Medulla oblongata (tissue), 1 donor: Measurements from ENCODE around the gene POLR2M.
A peak's percentile ranks its signal among the peaks of the same experiment; 100 is the strongest.

Experiments
- DNase-seq: peaks from one replicate; pipeline ENCODE4 v3.0.0-alpha.2; 2015; ENCODE audit errors: extremely low spot score

Gene POLR2M

DNA sequence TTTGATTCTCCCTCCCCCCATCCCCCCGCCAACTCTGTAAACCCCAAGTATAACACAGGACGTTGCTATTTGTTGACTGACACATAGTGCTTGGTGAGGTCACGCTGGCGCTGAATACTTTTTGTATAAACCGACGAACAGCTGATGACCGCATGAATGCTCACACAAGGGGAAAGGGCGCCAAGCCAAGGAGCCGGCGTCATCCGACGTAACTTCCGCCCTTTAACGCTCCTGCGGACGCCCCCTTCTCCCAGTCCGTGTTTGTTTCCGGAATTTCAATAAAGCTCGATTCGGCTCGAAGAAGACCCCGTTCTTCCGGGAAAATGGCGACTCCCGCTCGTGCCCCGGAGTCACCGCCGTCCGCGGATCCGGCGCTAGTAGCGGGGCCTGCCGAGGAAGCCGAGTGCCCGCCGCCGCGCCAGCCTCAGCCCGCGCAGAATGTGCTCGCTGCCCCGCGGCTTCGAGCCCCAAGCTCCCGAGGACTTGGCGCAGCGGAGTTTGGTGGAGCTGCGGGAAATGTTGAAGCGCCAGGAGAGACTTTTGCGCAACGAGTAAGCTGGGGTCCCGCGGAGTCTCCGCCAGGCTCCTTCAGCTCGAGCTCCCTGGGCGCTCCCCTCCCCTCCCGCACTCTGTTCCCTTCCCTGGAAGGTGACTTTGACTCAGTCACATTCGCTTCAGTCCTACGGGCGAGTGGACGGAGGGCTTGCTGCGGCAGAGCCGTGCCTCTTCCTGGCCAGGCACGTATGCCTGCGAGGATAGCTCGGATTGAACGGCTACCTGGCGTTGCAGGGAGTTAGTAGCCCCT is at the start of gene POLR2M:
POLR2M (plus strand) TSS at position 310 of the 805 bp plus-strand sequence; CDS start at position 439, 129 bp downstream.
- DNase-seq: peak; percentile 99

DNA sequence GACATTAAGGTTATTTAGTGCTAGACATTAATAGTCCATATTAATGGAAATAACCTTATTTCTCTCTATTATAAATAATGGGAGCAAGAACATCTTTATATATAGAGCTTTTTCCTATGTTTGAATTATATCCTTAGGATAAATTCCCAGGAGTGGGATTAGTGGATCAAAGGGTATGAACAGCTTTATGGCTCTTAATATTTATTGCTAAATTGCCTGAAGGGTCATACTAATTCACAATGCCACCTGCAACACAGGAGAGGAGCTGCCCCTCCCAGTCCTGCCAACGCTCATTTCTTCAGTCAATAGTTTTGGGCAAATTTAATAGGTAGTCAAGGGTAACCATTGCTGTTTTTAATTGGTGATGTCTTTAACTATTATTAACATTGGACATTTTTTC is 48.9 kb upstream of the POLR2M start:
- no peak for DNase-seq

DNA sequence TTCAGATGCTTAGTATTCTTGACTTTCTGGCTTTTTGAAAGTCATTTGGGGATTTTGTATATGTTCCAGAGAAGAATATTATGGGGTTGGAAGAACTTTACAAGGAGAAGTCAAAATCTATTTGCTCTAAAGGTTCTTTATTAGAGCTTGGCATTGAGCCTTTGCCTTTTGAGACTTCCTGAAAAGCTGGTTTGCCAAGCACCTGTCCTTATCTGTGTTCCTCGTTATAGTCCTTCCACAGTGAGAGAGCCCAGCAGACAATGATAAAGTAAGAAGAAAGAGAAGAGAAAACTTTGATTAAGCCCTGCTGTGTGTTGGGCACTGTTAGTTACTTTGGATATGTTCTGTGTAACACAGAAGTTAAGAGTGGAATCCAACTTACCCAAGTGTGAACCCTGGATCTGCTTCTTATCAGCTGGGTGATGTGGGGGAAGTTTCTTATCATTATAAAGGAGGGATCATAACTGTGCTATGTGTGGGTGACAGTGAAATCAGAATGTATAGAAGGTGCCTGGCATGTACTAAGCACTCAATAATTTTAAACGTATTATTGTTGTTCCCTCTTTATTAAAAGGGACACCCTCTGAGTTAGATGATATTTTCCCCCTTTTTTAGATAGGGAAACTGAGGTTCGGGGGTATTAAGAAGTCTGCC is 44.3 kb upstream of the POLR2M start:
- no peak for DNase-seq

DNA sequence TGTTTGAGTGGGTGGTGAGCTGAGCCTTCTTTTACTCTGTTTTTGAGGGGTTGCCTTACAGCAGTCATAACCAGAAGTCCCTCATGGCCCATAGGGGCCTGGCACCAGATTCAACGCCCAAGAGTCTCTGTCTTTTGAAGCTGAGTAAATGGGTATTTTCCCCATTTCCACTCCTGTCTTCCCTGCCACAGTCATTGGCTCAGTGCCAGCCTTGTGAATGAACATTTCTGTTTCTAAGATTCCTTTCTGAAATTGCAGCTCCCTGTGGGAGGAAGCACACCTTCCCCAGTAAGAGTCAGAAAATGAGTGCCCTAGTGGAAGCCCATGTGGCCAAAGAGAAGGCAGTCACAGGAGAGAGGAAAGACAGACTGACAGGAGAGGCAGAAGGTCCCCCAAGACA is 43.7 kb upstream of the POLR2M start:
- DNase-seq: no peak

DNA sequence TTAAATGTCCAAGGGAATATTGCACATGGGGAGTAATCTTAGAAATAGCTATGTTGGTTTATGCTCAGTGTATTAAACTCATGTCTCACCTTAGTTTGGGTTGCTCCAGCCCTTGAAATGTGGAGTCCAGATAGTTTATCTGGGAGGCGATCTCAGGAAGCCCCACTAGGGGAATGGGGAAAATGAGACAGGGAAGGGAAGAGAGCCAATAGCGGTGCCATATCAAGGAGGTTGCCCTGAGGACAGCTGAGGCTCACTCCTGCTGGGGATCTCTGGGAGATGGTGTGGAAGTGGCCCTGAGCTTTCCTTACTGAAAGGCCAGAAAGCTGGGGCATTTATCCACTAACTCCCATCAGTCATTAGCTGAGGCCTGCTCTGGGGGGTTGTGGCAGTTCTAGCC is 43.3 kb upstream of the POLR2M start:
- no peak for DNase-seq

DNA sequence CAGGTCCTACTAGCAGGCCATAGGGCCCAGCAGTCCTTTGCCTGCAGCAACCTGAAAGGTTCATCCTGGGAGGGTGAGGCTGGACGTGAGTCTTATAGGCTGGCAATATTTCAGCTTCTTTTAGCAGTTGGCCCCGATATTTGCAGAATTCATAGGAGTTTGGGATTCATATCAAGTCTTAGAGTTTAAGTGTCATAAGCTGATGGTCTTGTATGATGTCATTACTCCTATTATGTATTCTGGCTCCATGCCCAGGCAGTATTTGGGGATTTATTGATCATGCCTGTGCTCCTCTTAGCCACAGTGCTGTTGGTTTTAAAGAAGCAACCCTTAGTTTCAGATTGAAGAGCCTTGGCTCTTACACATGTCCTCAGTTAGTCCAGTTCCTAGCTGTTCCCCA is 41.3 kb upstream of the POLR2M start:
- DNase-seq: no peak

DNA sequence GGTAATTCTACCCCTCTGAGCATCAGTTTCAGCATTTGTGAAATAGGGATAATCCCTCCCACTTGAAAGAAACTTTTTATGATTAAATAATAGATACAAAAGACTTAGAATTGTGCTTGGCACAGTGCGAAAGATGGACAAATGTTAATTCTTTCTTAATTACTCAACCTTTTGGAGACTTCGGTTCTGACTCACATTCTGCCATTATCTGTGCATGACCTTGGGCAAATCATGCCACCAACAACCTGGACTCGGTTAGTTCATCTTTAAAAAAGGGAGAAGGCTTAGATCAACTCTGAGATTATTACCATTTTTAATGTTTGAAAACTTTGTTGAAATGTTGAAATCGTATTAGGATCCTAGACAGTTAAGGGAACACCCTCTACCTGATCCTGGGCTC is 40.6 kb upstream of the POLR2M start:
- no peak for DNase-seq

DNA sequence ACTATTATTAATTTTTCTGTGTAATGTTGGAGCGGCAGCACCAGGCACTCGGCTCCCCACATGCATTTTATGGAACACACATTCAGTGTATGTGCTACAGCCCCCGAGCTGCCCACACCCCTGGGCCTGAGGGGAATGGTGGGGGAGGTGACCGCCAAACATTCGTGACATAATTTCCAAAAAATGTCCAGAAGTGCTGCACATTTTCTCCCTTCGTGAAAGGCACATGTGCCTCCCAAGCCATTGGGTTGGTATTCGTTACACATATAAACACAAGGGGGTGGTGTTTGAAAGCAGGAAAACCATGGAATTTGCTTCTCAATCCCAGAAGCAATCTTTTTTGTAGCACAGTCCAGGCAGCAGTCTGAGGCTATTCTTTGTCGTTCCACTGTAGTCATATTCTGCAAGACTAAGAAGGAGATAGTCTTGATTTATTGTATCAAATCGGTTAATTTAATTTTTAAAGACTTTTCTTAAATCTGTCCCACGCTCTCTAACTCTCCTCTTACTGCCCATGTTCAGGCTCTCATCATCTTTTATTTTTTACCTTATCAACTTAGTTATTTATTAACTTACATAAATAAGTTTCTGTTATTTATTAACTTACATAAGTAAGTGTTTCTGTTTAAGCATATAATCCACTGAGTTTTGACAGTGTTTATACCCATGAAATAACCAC is 39.2 kb upstream of the POLR2M start:
- DNase-seq: peak; percentile 68

DNA sequence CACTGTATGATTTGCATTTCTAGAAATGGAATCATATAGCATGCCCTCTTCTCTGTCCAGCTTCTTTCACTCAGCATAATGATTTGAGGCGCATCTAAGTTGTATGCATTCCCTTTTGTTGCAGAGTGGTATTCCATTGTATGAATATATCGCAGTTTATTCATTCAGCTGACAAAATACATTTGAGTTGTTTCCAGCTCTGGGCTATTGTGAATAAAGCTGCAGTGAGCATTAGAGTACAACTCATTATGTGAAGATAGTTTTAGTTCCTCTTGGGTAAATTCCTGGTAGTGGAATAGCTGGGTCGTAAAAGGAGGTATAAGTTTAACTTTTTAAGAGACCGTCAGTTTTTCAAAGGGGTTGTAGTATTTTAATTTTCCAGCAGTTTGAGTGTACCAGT is 38.5 kb upstream of the POLR2M start:
- no peak for DNase-seq

DNA sequence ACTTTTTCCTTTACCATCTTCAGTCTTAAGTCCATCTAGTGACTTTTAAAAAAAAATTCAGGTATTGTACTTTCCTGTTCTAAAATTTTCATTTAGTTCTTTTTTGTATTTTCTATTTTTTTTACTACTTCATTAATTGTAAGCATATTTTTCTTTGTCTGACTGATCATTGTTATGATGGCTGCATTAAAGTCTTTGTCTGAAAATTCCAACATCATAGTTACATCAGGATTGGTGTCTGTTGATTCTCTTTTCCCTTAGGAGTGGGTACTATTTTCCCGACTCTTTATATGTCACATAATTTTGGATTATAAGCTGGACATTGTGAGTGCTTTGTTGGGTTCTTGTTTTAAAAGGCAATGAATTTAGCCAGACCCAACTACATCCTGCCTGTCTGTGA is 34.9 kb upstream of the POLR2M start:
- DNase-seq: no peak

DNA sequence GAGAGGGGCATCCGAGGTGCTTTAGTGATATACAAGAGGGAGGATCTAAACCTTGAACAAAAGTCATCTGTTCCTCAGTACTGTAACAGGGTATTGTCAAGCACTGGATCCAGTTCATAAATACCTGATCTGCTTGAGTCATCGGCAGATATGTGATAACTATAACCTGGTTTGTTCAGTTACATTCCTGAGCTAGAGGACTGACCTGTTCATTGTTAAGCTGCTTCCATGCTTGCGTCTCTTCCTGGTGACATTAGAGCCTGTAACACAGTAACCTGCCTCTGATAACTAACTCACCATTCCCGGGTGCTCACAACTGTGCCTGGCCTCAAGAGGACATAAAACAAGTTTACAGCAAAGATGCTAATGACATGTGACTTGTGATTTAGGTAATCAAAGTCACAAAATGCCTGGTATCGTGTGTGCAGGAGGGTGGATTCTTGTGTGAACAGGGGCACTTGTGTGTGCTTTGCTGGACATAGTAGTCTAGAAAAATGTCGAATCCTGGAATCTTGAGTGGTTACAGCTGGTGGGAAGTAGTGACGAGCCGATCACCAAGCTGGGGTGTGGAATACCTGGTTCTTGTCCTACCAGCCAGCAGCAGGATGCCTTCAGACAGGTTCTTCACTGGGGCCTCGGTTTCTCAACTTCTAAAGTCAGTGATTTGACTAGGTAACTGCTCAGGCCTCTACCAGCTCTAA is 30.9 kb upstream of the POLR2M start:
- DNase-seq: no peak

DNA sequence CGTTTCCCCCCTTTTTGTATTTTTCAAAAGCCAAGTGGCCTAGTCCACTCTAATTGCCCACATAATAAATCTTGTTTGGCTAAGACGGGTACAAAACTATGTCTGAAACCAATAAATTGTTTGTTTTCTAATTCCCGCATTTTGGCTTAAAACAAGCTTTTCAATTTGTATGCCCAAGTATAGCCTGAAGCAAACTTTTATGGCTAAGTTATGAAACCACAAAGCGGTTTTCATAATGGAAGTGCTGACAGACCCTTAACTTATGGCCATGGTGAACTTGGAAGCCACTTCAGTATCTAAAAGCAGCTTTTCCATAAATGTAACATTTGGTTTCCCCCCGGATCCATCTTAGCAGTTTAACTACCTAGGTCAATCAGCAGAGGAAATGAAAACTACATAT is 29.9 kb upstream of the POLR2M start:
- no peak for DNase-seq

DNA sequence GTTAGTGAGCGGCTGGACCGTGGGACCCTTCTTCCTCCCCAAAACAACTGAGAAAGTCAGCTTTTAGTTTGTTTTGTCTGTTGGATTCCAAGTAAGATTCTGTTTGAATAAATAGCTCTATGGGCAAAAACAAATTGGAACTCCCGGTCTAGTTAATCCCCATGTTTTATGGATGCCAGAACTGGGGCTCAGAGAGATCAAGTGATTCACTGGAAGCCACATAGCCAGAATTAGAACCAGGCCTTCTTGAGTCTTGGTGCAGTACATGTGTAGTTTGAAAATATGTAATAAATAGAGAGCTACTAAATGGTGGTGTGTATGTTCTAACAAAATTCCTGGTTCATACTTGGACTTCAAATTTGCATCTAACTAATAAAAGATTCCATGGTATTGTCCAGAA is 29.3 kb upstream of the POLR2M start:
- DNase-seq: no peak

DNA sequence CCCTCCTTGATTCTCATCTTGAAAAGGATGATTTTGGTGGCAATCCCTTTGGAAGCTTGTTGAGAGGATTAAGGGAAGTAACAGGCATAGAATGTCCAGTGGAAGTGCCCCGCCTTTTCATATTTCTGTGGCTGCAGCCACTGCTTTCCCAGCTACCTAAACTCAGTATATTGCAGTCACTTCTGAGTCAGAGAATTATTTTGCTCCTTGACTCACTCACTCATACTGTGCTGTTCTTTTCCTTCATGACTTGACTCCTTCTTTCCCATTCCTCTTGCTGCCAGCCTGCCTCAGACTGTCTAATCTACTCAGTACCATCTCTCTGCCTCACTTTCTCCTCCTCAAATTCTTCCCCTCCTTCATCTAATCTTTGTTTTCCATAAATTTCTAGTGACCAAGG is 26.5 kb upstream of the POLR2M start:
- DNase-seq: no peak

DNA sequence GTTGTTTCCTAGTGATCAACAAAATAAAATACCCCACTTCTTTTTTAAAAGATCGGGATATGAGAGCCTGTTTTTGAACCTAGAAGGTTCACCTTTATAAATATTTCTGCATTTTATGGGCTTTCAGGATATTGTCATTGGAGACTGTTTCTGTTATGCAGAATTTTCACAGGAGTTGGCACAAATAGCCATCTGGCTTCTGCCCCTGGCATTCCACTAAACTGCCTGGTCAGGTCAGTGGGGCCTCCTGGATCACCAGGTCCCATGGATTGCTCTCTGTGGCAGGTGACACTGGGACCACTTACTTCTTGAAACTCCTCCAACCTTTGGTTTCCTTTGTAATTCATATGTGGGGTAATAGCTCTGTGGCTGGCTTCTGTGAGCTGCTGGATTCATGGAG is 25.5 kb upstream of the POLR2M start:
- no peak for DNase-seq

DNA sequence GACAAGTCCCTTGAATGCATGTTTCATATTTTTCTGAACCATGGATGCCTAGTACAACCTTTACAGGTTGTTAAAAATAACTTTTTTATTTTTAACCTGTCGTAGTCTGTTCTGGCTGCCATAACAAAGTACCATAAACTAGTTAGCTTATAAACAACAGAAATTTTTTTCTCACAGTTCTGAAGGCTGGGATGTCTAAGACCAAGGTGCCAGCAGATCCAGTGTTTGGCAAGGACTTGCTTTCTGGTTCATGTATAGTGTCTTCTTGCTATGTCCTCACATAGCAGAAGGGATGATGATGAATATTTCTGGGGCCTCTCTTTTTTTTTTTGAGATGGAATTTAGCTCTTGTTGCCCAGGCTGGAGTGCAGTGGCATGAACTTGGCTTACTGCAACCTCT is 23.0 kb upstream of the POLR2M start:
- no peak for DNase-seq

DNA sequence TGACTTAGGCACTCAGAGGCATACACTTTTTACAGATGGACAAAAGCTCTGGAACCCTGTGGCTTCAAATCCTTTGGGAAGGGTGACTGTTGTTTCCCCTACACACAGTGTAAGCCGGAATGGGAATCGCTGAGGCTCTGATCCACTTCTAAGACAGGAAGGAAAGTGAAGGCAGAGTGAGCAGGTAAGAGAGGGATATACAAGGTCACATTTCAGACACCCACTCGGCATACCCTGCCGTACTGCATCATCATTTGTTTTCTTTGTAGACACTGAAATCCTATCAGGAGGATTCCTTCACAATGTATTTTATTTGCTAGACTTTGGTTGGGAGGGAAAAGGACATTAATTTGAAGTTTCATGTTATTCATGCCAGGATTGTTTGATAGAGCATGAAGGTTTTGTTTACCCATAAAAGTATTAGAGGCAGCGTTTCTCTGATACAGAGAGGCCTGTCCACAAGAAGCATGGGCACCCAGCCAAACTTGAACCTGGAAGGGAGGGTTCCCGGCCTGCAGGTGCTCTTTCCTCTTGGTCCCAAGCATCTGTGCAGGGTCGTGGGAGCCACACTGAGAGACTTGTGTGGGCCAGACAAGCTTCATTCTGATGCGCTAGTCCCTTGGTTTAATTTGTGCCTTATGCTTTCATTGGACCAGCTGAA is 21.9 kb upstream of the POLR2M start:
- DNase-seq: no peak

DNA sequence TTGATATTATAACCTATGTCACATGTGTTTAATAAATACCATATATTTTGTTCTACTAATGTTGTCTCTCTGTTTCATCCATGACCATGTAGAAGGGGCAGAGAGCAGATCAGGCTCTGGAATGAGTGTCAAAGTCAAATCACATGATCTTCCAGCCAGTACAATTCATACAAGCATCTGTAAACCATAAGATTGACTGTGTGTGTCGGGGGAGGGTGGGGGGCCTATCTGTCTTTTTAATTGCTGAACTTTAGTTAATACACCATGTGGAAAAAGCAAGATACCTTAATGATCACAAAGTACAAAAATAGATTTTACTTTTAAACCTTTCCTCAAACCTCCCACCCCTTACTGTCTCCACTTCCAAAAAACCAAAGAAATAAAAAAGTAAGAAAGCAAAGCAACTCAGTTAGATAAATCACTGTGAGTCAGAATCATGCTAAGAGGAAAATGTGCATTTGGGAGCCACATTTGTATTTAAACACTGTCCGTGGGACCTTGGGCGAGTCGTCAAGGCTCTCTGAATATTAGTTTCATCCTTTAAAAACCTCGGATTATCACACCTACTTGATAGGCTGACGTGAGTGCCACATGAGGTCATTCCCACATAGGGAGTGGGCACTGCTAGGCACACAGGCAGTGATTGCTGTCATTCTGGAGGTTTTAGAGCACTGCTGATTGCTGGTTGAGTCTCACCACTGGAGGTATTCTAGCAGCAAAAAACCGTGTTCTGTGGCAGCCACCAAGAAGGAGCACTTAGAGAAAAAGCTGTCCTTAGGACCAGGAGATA is 21.0 kb upstream of the POLR2M start:
- DNase-seq: no peak

DNA sequence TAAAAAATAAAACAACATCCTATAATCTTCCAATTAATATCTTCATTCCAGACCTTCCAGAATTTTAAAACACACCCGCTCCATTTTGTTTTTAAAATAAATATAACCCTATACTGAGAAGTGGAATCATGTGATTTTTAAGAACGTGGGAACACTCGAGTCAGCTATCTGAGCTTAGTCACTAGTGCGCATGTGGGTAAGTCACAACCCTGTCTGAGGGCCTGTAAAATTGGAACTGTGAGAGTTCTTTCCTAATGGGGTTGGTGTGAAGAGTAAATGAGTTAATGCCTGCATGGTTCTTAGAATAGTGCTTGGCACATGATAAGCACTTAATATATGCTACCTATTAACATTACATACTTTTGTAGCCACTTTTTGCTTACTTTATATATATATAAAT is 19.9 kb upstream of the POLR2M start:
- DNase-seq: no peak

DNA sequence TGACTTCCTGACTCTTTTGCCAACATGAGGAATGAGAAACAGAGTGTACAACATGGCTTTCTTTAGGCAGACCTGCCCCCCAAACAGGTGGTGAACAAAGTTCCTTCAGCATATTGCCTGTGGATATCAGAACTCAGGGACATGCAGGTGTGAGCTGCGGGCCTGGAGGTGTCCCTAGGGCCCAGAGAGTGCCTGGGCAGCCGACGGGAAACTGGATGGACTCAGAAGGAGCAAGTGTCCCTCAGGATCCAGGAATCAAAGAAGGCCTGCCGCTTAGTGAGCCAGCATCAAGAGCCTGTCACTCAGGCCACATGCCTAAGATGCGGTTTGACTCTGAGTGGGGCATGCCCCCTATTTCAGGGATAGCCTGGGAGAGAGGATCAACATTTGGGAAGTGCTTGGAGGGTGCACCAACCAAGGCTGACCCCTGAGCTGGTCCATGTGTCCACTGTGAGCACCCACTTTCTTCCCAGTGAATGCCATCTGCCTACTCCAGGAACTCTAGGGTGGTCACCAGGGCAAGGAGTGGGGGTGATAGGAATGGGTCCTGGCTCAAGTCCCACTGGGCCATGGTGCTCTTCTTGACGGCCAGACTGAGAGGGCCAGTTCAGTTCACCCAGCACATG is 16.1 kb upstream of the POLR2M start:
- no peak for DNase-seq

DNA sequence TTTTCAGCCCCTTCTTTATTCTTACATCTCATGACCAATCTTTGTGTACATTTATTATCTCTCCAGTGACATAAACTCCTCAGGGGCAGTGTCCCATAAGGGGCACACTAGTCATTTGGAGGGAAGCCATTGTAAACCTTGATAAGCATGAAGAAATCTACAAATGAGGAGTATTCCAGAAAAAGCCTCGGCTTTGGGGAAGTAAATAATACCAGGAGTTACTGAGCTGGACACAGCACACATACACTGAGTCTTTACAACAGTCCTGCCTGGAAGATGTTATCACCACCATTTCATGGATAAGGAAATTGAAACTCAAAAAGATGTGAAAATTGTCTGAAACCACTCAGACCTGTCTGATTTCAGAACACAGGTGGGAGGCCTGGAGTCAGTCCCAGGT is 15.4 kb upstream of the POLR2M start:
- no peak for DNase-seq
